Right ventricle myocardium superior (tissue), 1 donor: ENCODE measurements around the gene ECHDC1. TPM values are rescaled to one million over a fixed set of nuclear protein-coding genes. Genes with fewer than 3 reads are reported as not detected.
"Not testable (repeated sequence)": the region's sequence is repeated elsewhere in the genome, so short reads cannot be mapped to it uniquely, and the experiment has no call there.

Source experiments
- ATAC-seq: fragments of 200-7000 bp; cut with Tn5 transposase; one replicate; pipeline ENCODE4 v1.9.1; 2020; ENCODE audit warnings: mild to moderate bottlenecking; ENCODE audit not compliant: poor library complexity
- DNase-seq: peaks from one replicate; pipeline ENCODE4 v3.0.0-alpha.2; 2020
- intact Hi-C: fragments of 100-400 bp; cut with DNase I; formaldehyde crosslinking; loops from one replicate; pipeline ENCODE4 v1.11.2; 2022
- total RNA-seq: library from RNA; stranded (reverse); fragmentation: NEBNext Ultra II Directional; extraction: Animal tissue kit (Norgen Biotek cat#: 25700); gene quantifications from one replicate; pipeline ENCODE4 v1.2.1, GENCODE V29; 2021
- donor health status: DM: no; HTN: yes; CAD: no; lungs with severe emphysema.

Gene ECHDC1
- total RNA-seq, 1 donor from 2014 or later, result 41.8 TPM

- intact Hi-C loops, result no loop called here
- ATAC-seq, result peak; percentile 12
- DNase-seq, result no peak
These were observed 625 bp upstream of the ECHDC1 start for GRCh38 chr6:127343809-127344659.

- intact Hi-C loops, result no loop called here
- ATAC-seq, result peak; percentile 22
- DNase-seq, result no peak
These were observed 988 bp downstream of the ECHDC1 start for GRCh38 chr6:127342296-127342945.

GRCh38 chr6:127341471-127342202 lies 1.8 kb downstream of the ECHDC1 start:
- DNase-seq (no peak), ATAC-seq (no peak)
- intact Hi-C loops, result no loop called here

- DNase-seq, result no peak
- intact Hi-C loops, result no loop called here
- no peak for ATAC-seq
These were observed 3.2 kb downstream of the ECHDC1 start for GRCh38 chr6:127340171-127340570.

- intact Hi-C loops, result no loop called here
- ATAC-seq (no peak), DNase-seq (no peak)
These were observed 4.5 kb downstream of the ECHDC1 start for GRCh38 chr6:127338936-127339335.

GRCh38 chr6:127332383-127332961 lies 10.9 kb downstream of the ECHDC1 start:
- intact Hi-C loops, result no loop called here
- no peak for ATAC-seq

GRCh38 chr6:127331256-127331655 lies 12.2 kb downstream of the ECHDC1 start:
- DNase-seq, ATAC-seq, intact Hi-C loops: not testable (repeated sequence)

More at GRCh38 chr6:127332383-127332961, 10.9 kb downstream of the ECHDC1 start:
- DNase-seq, result no peak

GRCh38 chr6:127328043-127328609 lies 15.3 kb downstream of the ECHDC1 start:
- DNase-seq, result no peak
- no peak for ATAC-seq
- intact Hi-C loops, result no loop called here

- DNase-seq, result no peak
- intact Hi-C loops, result no loop called here
- no peak for ATAC-seq
These were observed 23.7 kb downstream of the ECHDC1 start for GRCh38 chr6:127319686-127320085.

GRCh38 chr6:127317388-127318128 lies 25.9 kb downstream of the ECHDC1 start:
- ATAC-seq (no peak), DNase-seq (no peak)
- intact Hi-C loops, result no loop called here

GRCh38 chr6:127305741-127306140 lies 37.7 kb downstream of the ECHDC1 start:
- intact Hi-C loops, result loop anchor here (10.0 kb wide), 1 partner anchor 239 kb away; no protein-coding TSS in a partner anchor
- ATAC-seq, result no peak
- DNase-seq, result no peak

GRCh38 chr6:127303917-127304316 lies 39.5 kb downstream of the ECHDC1 start:
- DNase-seq (no peak), ATAC-seq (peak; percentile 14)
- intact Hi-C loops, result loop anchor here (10.0 kb wide), 1 partner anchor 241 kb away; no protein-coding TSS in a partner anchor

- no peak for DNase-seq
- intact Hi-C loops, result loop anchor here (10.0 kb wide), 1 partner anchor 242 kb away; no protein-coding TSS in a partner anchor
- ATAC-seq, result peak; percentile 53
These were observed 40.4 kb downstream of the ECHDC1 start for GRCh38 chr6:127302728-127303660.

GRCh38 chr6:127301199-127301700 lies 42.2 kb downstream of the ECHDC1 start:
- DNase-seq (no peak), ATAC-seq (no peak)
- intact Hi-C loops, result loop anchor here (10.0 kb wide), 1 partner anchor 244 kb away; no protein-coding TSS in a partner anchor

- DNase-seq (no peak), ATAC-seq (no peak)
- intact Hi-C loops, result loop anchor here (10.0 kb wide), 1 partner anchor 244 kb away; no protein-coding TSS in a partner anchor
These were observed 43.0 kb downstream of the ECHDC1 start for GRCh38 chr6:127300411-127300810.

GRCh38 chr6:127299522-127300240 lies 43.7 kb downstream of the ECHDC1 start:
- no peak for DNase-seq
- no peak for ATAC-seq
- intact Hi-C loops, result loop anchor here (10.0 kb wide), 1 partner anchor 245 kb away; no protein-coding TSS in a partner anchor
